IPS-20b (cell line): Measurements from ENCODE around the gene ITPR2.
"Not testable (repeated sequence)": the region's sequence is repeated elsewhere in the genome, so short reads cannot be mapped to it uniquely, and the experiment has no call there.

Experiments used
- H3K27ac ChIP-seq: one replicate; pipeline ENCODE4 v1.5.1; 2013; ENCODE audit warnings: low read length
- H3K27me3 ChIP-seq: 2 replicates; pipeline ENCODE4 v1.6.1; 2013; ENCODE audit warnings: mild to moderate bottlenecking, low read length, inconsistent platforms; ENCODE audit not compliant: insufficient read depth
- H3K36me3 ChIP-seq: 2 replicates; pipeline ENCODE4 v1.6.1; 2013; ENCODE audit warnings: low read depth, mild to moderate bottlenecking, inconsistent platforms, low read length, moderate library complexity; ENCODE audit not compliant: insufficient read depth
- H3K4me1 ChIP-seq: 2 replicates; pipeline ENCODE4 v1.6.1; 2013; ENCODE audit warnings: mild to moderate bottlenecking, control low read depth, inconsistent platforms, low read length, moderate library complexity; ENCODE audit not compliant: insufficient read depth
- H3K4me3 ChIP-seq: 2 replicates; pipeline ENCODE4 v1.5.1; 2013; ENCODE audit warnings: mild to moderate bottlenecking, low read length, inconsistent platforms
- H3K9ac ChIP-seq: 2 replicates; pipeline ENCODE4 v1.6.1; 2013; ENCODE audit warnings: low read depth, mild to moderate bottlenecking, inconsistent platforms, low read length, moderate library complexity
- H3K9me3 ChIP-seq: 2 replicates; pipeline ENCODE4 v1.6.1; 2013; ENCODE audit warnings: mild to moderate bottlenecking, low read depth, low read length, inconsistent platforms; ENCODE audit not compliant: insufficient read depth

Gene ITPR2

DNA sequence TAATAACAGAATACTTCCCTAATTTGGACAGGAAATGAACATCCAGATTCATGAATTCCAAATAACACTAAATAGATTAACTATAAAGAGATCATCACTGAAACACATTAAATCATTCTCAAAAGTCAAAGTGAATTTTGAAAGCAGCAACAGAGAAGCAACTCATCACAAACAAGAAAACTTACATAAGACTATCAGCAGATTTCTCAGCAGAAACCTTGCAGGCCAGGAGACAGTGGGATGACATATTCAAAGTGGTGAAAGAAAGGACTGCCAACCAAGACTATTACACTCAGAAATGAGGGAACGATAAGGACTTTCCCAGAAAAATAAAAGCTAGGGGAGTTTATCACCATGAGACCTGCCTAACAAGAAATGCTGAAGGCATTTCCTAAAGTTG, 70.8 kb downstream of the ITPR2 start:
- Histone ChIP-seq H3K9me3 (peaks cover 10% of the 10 kb centered on the region), H3K4me1 (no peaks in the 10 kb centered on the region), H3K9ac (no peak overlapping the region)

DNA sequence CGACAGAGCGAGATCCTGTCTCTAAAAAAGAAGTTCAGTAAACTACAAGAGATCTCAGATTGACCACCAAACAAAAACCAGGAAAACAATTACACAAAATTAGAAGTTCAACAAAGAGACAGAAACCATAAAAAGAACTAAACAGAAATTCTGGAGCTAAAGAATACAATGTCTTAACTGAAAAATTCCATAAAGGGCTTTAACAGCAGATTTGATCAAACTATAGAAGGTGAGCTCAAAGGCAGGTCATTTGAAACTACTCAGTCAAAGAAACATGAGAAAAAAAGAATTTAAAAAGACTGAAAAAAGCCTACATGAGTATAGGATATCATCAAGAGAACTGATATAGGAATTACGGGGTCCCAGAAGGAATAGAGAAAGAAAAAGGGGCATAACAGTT, 71.2 kb downstream of the ITPR2 start:
- H3K27ac ChIP-seq: no peak overlapping the region
- H3K4me1 ChIP-seq: no peaks in the 10 kb centered on the region
- H3K9me3 ChIP-seq: peaks cover 13% of the 10 kb centered on the region
- no peaks in the 10 kb centered on the region for H3K27me3 ChIP-seq
- H3K9ac ChIP-seq: no peak overlapping the region
- H3K36me3 ChIP-seq: peaks cover 3% of the 10 kb centered on the region; the same call in 1 of the 2 replicates
- H3K4me3 ChIP-seq: no peak overlapping the region

More for the DNA sequence above, 70.8 kb downstream of the ITPR2 start:
- Histone ChIP-seq H3K36me3 (peaks cover 3% of the 10 kb centered on the region; the same call in 1 of the 2 replicates), H3K4me3 (no peak overlapping the region), H3K27me3 (no peaks in the 10 kb centered on the region), H3K27ac (no peak overlapping the region)

DNA sequence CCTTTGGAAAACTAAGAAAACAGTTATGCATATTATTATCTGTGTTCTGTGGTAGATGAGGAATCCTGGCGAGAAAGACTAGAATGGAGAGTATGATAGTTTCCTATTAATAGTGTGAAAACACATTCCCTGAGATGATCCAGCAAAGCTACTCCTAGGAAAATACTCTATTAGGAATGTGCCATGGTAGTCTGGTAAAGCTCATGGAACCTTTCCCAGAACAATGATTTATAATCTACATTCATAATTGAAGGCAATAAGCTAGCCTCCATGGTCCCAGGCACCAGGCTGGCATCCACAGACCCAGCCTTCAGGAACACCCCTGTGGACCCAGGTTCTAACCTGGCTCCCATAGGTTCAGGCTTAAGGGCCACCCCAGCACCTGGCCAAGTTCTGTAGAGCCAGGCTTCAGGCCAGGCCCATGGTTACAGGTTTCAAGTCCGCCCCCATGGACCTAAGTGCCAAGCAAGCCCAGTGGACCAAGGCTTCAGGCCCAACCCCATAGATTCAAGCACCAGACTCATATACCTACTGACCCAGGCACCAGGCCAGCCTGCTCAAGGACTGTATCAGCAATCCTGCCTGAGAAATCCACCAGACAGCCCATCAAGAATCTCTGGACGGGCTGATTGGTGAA, 72.2 kb downstream of the ITPR2 start:
- Histone ChIP-seq H3K36me3 (peaks cover 3% of the 10 kb centered on the region; the same call in 1 of the 2 replicates), H3K27me3 (no peaks in the 10 kb centered on the region), H3K4me3 (no peak overlapping the region), H3K9me3 (peaks cover 21% of the 10 kb centered on the region), H3K4me1 (no peaks in the 10 kb centered on the region), H3K9ac (no peak overlapping the region), H3K27ac (no peak overlapping the region)

DNA sequence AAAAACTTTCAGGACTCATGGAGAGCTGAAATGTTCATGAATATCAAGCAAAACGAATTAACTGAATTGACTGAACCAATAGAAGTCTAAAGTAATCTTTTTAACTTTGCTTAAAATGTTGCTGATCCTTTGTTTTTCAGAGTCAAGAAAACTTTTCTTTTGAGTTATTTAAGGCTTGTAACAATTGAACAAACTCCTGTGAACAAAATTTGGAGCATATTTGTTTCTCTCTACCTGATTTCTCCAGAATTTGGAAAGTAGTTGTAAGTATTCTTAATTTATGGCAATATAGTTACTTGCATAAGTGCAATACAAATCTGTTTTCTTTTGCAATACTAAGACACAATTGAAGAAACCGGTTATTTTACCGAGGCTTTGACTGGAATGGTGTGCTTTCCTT, 77.6 kb downstream of the ITPR2 start:
- not testable (repeated sequence) for H3K36me3 ChIP-seq, H3K4me1 ChIP-seq, H3K9ac ChIP-seq, H3K4me3 ChIP-seq, H3K27me3 ChIP-seq, H3K27ac ChIP-seq
- H3K9me3 ChIP-seq: peaks cover 26% of the 10 kb centered on the region

DNA sequence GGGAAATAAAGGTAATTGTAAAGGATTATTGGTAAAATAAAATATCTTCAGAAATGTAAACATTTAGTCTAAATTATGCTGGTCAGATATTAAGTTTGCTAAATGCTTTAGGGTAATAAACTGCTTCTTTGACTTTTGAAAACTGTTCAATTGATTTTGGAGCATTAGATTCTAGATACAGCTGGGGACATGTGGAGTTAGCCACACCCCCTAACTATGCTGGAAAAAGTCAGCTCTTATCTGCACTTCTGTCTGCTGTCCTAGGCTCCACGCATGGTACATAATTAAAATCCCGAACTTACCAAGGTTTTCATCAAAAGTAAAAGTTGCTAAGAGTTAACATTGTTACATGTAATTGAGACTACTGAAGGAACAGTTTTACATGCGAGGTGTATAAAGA, 78.8 kb downstream of the ITPR2 start:
- Histone ChIP-seq H3K9me3 (peaks cover 26% of the 10 kb centered on the region), H3K4me1 (no peaks in the 10 kb centered on the region), H3K27ac (no peak overlapping the region), H3K27me3 (no peaks in the 10 kb centered on the region), H3K9ac (no peak overlapping the region), H3K4me3 (no peak overlapping the region), H3K36me3 (no peaks in the 10 kb centered on the region; the same call in 1 of the 2 replicates)

DNA sequence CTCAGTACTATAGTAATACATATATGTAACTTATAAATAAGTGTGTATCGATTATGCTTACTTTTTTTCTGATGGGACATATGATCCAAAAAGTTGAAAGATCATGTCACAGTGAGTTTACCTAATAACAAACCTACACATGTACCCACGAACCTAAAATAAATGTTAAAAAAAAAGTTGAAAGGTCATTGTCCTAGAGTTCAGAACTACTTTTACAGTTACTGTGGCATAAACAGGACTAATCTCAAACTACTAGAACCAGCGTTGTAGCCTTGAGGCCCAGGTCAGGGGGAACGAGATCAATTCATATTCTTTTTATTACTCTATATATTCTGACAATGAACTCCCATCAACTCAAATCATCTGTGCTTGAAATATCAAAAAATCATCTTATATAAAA, 81.8 kb downstream of the ITPR2 start:
- H3K4me3 ChIP-seq: no peak overlapping the region
- no peaks in the 10 kb centered on the region for H3K27me3 ChIP-seq
- no peak overlapping the region for H3K27ac ChIP-seq
- no peaks in the 10 kb centered on the region for H3K36me3 ChIP-seq
- H3K9ac ChIP-seq: no peak overlapping the region
- H3K9me3 ChIP-seq: peaks cover 18% of the 10 kb centered on the region
- peaks cover 17% of the 10 kb centered on the region for H3K4me1 ChIP-seq

DNA sequence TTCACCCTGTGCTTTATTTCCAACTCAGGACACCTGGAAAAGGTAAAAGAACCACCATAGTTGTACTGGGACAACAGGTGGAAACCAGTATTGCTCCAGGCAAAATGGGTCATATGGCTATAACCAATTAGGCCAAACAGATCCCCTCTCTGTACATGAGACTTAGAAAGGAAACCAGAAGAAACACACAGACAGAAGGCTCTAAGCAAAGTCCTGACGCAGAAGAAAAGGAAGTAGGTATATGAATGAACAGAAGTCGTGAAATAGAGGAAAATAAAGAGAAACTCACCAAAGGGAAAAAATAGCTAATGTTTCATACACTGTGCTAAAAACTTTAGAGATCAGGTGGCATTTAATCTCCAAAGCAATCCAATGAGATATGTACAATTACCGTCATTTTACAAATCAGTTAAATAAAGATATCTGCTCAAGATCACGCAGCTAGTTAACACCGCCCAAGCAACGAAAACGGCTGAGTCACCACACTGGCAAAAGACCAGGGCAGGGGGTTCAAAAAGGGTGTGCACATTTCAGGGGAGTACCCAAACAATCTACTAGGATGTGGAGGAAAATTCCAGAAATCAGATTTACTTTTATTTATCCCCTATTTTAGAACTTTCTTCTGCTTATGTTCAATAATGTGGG, 82.3 kb downstream of the ITPR2 start:
- Histone ChIP-seq H3K27ac (no peak overlapping the region), H3K9ac (no peak overlapping the region), H3K36me3 (no peaks in the 10 kb centered on the region), H3K27me3 (no peaks in the 10 kb centered on the region), H3K4me3 (no peak overlapping the region), H3K4me1 (peaks cover 20% of the 10 kb centered on the region), H3K9me3 (peaks cover 15% of the 10 kb centered on the region)

DNA sequence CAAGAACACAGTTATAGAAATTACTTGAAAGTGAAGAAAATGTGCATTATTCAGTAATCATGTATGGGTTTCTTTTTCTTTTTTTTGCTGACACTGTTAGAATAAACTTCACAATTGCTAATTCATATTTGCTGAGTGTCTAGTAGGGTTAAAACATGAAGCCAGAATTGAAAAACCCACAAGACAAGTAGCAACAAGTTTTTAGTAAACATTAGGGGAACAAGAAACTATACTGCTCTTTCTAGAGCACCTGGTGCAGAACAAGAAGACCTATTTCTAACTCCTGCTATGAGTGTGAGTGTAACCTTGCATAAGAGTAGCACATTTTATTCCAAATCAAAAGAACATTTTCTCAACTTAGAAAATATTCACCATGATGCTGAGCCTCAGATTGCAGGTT, 83.2 kb downstream of the ITPR2 start:
- Histone ChIP-seq H3K27me3 (no peaks in the 10 kb centered on the region), H3K4me3 (no peak overlapping the region), H3K4me1 (peaks cover 20% of the 10 kb centered on the region), H3K36me3 (no peaks in the 10 kb centered on the region), H3K27ac (no peak overlapping the region), H3K9me3 (peaks cover 6% of the 10 kb centered on the region), H3K9ac (no peak overlapping the region)

DNA sequence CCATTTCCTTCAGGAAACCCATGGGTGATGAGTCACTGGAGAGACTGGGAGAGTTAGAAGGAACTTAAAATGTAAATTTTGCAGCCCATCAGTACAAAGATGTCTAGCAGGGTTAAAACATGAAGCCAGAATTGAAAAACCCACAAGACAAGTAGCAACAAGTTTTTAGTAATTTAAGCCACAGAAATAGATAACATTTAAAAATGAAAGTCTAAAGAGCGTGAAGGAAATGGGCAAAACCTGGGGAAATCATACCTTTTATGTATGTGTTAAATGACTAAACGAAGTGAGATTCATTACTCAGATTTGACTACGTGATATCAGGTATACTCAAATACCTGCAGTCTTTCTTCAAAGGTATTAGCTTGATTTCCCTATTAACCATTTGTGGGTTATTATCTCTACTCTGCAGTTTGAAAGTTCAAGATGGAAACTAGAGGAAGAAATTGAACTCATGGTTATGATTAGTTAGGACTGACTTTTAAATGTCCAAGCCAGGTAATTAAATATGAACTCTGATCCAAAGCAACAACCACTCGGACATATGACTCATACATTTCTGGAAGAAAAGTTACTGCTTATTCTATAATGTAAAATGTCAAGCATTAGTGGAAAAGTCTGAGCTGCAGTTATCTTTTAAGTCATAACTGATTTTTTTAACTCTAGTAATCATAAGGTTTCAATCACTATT, 84.1 kb downstream of the ITPR2 start:
- H3K4me1 ChIP-seq: peaks cover 20% of the 10 kb centered on the region
- H3K9ac ChIP-seq: no peak overlapping the region
- H3K9me3 ChIP-seq: no peaks in the 10 kb centered on the region
- H3K27ac ChIP-seq: no peak overlapping the region
- H3K36me3 ChIP-seq: no peaks in the 10 kb centered on the region
- no peak overlapping the region for H3K4me3 ChIP-seq
- no peaks in the 10 kb centered on the region for H3K27me3 ChIP-seq

DNA sequence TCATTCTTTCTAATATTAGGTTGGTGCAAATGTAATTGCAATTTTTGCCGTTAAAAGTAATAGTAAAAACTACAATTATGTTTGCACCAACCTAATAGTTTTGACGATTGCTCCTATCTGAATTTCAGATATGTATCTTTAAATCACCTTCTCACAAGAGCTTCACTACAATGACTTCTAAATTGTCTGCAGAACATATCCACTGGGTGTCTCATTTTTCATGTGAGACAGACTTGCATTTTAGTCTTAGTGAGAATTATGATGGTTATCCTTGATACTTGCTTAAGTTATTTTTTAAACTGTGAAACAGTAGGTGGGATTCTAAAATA, 84.6 kb downstream of the ITPR2 start:
- Histone ChIP-seq H3K4me1 (peaks cover 20% of the 10 kb centered on the region), H3K4me3 (no peak overlapping the region), H3K36me3 (no peaks in the 10 kb centered on the region), H3K27me3 (no peaks in the 10 kb centered on the region), H3K9ac (no peak overlapping the region), H3K27ac (no peak overlapping the region), H3K9me3 (no peaks in the 10 kb centered on the region)

DNA sequence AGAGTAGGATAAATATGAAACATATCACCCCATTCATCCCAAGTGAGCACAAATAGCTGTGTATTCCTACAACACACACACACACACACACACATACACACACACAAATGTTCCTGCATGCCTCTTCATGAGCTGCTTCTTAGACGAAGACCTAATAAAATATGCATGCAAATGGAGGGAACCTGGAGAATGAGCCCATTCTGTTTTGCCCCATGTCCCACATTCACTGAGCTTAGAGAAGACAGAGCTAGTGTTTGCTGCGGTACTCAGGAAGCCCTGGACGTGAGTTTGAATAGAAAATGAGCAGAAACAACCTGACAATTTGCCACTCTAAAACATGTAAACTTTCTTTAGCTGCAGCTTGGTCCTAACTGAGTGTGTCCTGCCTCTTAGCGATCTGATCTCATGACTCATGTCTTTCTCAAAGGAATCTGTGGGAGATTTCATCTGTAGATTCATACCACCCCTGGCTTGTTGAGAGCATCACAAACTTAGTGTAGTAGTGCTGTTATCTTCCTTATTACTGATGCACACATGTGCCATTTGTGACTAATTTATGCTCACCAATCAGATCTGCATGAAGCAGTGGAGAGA, 86.8 kb downstream of the ITPR2 start:
- H3K27me3 ChIP-seq: no peaks in the 10 kb centered on the region
- H3K36me3 ChIP-seq: no peaks in the 10 kb centered on the region
- peaks cover 29% of the 10 kb centered on the region for H3K4me1 ChIP-seq
- no peak overlapping the region for H3K27ac ChIP-seq
- H3K9ac ChIP-seq: no peak overlapping the region
- H3K4me3 ChIP-seq: no peak overlapping the region; the same call in 1 of the 2 replicates
- no peaks in the 10 kb centered on the region for H3K9me3 ChIP-seq
